ENCODE results near the gene PDF.
"Not testable (repeated sequence)": the region's sequence is repeated elsewhere in the genome, so short reads cannot be mapped to it uniquely, and the experiment has no call there.

PDF gene

GRCh38 chr16:69330286-69331109 is at the start of gene PDF:
Gene PDF (minus strand): TSS chr16:69330588. CDS start chr16:69330570, 18 bp downstream.
- DNase-seq (ENCODE audit: low read depth, low spot score): peak; percentile 78

- no peak for DNase-seq (ENCODE audit: low read depth, low spot score)
Observed at GRCh38 chr16:69378760-69379159, 48.4 kb upstream of the PDF start.

GRCh38 chr16:69378036-69378435 is 47.6 kb upstream of the PDF start:
- no peak for DNase-seq (ENCODE audit: low read depth, low spot score)

GRCh38 chr16:69376393-69377059 is 46.1 kb upstream of the PDF start:
- no peak for DNase-seq (ENCODE audit: low read depth, low spot score)

- DNase-seq (ENCODE audit: low read depth, low spot score): no peak
Observed at GRCh38 chr16:69373019-69373418, 42.6 kb upstream of the PDF start.

GRCh38 chr16:69371564-69371963 is 41.2 kb upstream of the PDF start:
- no peak for DNase-seq (ENCODE audit: low read depth, low spot score)

- no peak for DNase-seq (ENCODE audit: low read depth, low spot score)
Observed at GRCh38 chr16:69368866-69369265, 38.5 kb upstream of the PDF start.

- no peak for DNase-seq (ENCODE audit: low read depth, low spot score)
Observed at GRCh38 chr16:69367980-69368379, 37.6 kb upstream of the PDF start.

- DNase-seq (ENCODE audit: low read depth, low spot score): no peak
Observed at GRCh38 chr16:69366431-69366830, 36.0 kb upstream of the PDF start.

- no peak for DNase-seq (ENCODE audit: low read depth, low spot score)
Observed at GRCh38 chr16:69365901-69366300, 35.5 kb upstream of the PDF start.

GRCh38 chr16:69364088-69364487 is 33.7 kb upstream of the PDF start:
- no peak for DNase-seq (ENCODE audit: low read depth, low spot score)

GRCh38 chr16:69363281-69363717 is 32.9 kb upstream of the PDF start:
- DNase-seq (ENCODE audit: low read depth, low spot score): no peak

- DNase-seq (ENCODE audit: low read depth, low spot score): not testable (repeated sequence)
Observed at GRCh38 chr16:69360070-69360469, 29.7 kb upstream of the PDF start.

GRCh38 chr16:69351309-69352027 is 21.1 kb upstream of the PDF start, which contains the start of gene TMED6:
Gene TMED6 (minus strand): TSS chr16:69351786. CDS start chr16:69351753, 33 bp downstream.
- no peak for DNase-seq (ENCODE audit: low read depth, low spot score)

GRCh38 chr16:69350536-69351133 is 20.2 kb upstream of the PDF start:
- no peak for DNase-seq (ENCODE audit: low read depth, low spot score)

GRCh38 chr16:69349536-69349935 is 19.1 kb upstream of the PDF start:
- DNase-seq (ENCODE audit: low read depth, low spot score): no peak

GRCh38 chr16:69348222-69348621 is 17.8 kb upstream of the PDF start:
- DNase-seq (ENCODE audit: low read depth, low spot score): no peak

GRCh38 chr16:69346683-69347082 is 16.3 kb upstream of the PDF start:
- no peak for DNase-seq (ENCODE audit: low read depth, low spot score)

- no peak for DNase-seq (ENCODE audit: low read depth, low spot score)
Observed at GRCh38 chr16:69345923-69346322, 15.5 kb upstream of the PDF start.

- no peak for DNase-seq (ENCODE audit: low read depth, low spot score)
Observed at GRCh38 chr16:69344171-69344570, 13.8 kb upstream of the PDF start.

- DNase-seq (ENCODE audit: low read depth, low spot score): no peak
Observed at GRCh38 chr16:69340095-69340644, 9.8 kb upstream of the PDF start.

All from smooth muscle cell of the brain vasculature (primary cell).